Measurements from ENCODE around the gene STIM1.

Gene STIM1

DNA sequence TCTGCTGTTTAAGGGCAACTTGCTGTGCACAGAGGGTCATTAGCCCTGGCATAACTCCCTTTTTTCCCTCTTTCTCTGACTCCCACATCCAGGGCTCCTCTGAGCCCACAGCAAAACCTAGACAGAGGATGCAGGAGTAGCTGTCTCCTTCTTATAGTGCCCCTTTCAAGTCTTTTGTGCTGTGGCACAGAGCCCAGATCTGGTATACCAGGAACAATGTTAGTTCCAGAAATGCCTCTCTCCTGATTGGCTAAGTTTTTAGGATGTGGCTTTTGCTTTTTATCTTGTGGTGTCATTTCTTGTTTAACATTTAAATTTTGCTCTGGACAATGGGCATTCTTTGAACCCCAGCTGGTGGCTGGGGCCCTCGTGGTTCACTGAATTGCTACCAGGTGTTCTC is 213.5 kb downstream of the STIM1 start:
- no peak for DNase-seq (ENCODE audit: low read depth in 2 of 2)

DNA sequence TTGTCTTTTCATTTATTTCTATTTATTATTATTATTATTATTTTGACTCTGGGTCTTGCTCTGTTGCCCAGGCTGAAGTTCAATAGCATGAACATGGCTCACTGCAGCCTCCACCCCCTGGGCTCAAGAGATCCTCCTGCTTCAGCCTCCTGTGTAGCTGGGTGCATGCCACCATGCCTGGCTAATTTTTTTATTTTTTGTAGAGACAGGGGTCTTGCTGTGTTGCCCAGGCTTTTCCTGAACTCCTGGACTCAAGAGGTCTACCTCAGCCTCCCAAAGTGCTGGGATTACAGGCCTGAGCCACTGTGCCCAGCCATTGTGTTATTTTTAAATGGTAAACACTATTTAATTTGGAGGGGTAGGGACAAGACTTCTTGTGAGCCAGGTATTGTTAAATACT is 215.9 kb downstream of the STIM1 start:
- DNase-seq (ENCODE audit: low read depth in 2 of 2): no peak

DNA sequence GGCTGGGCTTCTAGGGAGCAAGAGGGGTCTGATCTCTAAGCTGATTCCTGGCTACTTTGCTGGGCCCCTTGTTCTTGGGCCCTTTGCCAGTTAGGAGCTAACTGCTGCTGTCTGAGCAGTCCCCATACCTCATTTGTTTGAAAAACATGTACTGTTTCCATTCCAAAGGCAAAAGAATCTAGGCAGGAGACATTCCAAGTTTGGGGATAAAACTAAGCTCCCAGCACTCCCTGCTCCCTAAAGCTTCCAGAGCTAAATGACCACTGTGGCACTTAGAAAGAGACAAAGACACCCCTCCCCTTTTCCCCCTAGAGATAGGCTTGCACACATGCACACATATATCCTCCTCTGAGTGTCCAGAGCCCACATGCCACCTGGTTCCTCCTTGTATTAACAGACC is 216.4 kb downstream of the STIM1 start:
- DNase-seq (ENCODE audit: low read depth in 2 of 2): no peak

- peak; percentile 11 to 31 for DNase-seq (ENCODE audit: low read depth in 2 of 2)
Measured at GRCh38 chr11:4072668-4073285, 217.3 kb downstream of the STIM1 start.

DNA sequence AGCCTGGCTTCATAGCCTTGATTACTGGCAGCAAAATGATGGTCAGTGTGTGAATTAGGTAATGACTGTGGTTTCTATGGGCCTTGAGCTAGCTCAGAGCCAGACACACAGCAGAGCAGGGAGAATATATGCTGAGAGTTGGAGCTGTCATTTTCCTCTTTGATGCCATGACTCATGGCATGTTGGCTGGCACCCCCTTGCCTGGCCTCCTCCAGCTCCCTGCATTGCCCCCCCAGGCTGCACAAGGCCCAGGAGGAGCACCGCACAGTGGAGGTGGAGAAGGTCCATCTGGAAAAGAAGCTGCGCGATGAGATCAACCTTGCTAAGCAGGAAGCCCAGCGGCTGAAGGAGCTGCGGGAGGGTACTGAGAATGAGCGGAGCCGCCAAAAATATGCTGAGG is 218.8 kb downstream of the STIM1 start:
- no peak for DNase-seq (ENCODE audit: low read depth in 2 of 2)

GRCh38 chr11:4076774-4077173 is 221.3 kb downstream of the STIM1 start:
- no peak for DNase-seq (ENCODE audit: low read depth in 2 of 2)

- no peak for DNase-seq (ENCODE audit: low read depth in 2 of 2)
Measured at GRCh38 chr11:4083198-4083597, 227.7 kb downstream of the STIM1 start.

- no peak for DNase-seq (ENCODE audit: low read depth in 2 of 2)
Measured at GRCh38 chr11:4084406-4085125, 229.1 kb downstream of the STIM1 start.

DNA sequence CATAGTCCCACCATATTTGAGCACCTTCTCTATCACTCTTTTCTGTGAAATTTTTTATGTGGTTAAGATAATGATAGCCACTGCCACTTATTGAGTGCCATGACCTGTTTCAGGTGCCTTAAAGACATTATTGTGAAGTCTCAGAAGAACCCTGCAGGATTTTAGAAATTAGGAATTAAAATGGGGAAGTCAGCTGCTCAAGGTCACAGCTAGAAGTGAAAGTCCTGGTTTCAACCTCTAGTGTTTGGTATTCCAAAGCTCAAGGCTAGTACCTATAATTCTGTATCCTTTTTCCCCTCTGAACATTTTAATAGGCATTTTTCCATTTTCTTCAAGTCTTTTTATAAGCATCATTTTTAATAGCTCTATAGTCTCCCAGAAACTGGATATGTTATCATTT is 230.1 kb downstream of the STIM1 start:
- DNase-seq (ENCODE audit: low read depth in 2 of 2): no peak

GRCh38 chr11:4086575-4087353 is 231.3 kb downstream of the STIM1 start:
- no peak for DNase-seq (ENCODE audit: low read depth in 2 of 2)

DNA sequence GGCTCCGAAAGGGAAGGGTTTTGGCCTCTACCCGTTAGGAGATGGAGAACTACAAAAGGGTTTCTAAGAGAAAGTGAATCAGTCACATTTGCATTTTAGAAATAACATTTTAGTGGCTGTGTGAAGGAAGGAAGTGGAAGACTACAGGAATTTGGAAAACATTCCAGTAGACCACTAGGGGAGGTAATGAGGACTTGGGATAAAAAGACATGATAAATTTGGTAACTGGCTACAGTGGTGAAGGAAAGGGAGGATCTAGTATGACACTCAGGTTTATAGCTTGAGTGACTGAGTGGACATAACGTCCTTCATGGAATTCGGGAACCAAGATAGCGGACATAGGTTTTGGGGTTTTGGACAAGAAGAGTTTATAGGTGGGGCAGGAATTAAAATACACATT is 232.1 kb downstream of the STIM1 start:
- DNase-seq (ENCODE audit: low read depth in 2 of 2): no peak

DNA sequence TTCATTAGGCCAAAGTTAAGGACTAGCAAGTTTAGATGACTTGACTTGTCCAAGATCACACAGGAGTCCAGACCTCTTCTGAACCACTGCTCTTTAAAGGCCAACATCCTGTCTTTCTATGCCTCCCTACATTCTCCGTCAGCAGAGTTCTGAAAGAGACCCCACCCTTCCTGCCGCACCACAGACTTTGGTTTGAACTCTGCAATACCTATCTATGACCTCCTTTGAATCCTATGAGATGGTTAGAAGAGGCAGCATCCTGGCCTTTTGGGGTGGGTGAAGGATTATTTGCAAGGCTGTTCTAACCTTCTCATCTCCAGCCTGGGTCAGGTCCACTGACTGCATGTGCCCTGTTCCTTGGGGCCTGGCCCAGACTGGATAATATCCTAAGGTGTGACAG is 234.8 kb downstream of the STIM1 start:
- no peak for DNase-seq (ENCODE audit: low read depth in 2 of 2)

DNA sequence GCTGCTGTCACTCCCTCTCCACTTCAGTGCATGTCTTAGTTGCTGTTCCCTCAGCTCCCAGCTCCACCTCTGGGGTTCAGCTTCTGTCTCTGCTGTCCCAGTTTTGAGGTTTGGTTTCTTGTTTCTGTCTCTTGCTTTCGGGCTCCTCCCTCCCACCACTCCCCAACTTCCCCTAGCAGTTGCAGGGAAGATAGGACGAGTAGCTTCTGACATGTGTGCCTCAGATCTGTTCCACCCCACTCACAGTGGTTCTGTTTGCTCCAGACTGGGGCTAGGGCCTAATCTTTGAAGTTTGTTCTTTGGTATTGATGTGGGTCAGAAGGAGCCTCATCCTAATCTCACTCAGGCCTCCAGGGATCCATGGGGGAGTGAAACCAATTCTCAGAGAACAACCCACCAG is 236.6 kb downstream of the STIM1 start:
- no peak for DNase-seq (ENCODE audit: low read depth in 2 of 2)

DNA sequence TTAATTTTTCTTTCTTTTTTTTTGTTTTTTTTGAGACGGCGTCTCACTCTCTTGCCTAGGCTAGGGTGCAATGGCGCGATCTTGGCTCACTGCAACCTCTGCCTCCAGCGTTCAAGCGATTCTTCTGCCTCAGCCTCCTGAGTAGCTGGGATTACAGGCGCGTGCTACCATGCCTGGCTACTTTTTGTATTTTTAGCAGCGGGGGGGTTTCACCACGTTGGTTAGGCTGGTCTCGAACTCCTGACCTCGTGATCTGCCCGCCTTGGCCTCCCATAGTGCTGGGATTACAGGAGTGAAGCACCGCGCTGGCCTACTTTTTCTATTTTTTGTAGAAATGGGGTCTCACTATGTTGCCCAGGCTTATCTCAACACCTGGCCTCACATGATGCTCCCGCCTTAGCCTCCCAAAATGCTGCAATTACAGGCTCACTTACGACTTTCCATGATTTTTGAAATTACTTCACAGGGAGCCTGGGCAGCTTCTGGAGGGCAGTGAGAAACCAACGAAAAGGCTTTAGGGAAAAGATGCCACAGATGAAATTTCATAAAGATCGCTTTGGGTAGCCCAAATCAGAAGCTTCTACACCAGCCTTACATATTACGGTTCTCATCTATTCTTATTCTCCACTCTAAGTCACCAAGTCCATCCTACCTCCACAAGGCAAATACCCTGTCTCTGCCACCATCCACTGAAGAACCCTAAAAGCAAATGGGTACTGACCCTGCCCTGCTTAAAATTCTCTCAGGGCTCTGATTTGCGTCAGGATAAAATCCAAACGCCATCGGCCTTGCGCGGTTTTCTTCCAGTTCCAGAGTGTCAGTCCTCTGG is 238.3 kb downstream of the STIM1 start:
- no peak for DNase-seq (ENCODE audit: low read depth in 2 of 2)

DNA sequence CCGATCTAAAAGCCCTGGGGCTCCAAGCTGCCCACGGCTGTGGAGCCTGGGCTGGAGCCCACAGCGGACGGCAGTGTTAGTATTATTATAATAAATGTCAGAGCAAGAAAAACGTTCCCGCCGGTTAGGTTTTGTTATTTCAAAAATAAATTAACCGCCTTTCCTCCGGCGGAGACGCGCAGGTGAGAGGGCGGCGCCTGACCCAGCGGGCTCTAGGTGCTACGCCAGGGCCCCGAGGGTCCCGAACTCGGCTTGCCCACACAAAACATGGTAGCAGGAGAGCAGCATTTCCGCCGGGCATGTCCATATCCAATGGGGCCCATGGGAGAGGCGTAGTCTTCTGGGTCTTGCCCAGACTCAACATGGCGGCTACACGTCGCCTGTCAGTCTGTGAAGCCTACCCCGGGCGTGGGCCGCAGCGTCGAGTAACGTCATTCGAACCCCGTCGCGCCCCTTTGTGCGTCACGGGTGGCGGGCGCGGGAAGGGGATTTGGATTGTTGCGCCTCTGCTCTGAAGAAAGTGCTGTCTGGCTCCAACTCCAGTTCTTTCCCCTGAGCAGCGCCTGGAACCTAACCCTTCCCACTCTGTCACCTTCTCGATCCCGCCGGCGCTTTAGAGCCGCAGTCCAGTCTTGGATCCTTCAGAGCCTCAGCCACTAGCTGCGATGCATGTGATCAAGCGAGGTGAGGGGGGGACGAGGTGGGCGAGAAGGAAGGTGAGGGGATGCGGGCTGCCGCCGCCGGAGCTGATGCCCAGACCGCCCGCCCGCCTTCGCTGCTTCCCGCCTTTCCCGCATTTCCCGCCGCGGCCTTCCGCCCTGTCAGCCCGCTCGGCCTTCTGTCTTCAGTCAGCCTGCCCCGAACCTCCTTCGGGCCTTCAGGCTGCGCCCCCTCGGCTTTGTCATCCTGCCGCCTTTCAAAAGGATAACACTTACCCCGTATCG is 239.2 kb downstream of the STIM1 start, which contains the start of gene RRM1:
RRM1 (plus strand) TSS at position 452 of the 944 bp plus-strand sequence; CDS start at position 666, 214 bp downstream.
- peak; percentile 86 to 91 for DNase-seq (ENCODE audit: low read depth in 2 of 2)

DNA sequence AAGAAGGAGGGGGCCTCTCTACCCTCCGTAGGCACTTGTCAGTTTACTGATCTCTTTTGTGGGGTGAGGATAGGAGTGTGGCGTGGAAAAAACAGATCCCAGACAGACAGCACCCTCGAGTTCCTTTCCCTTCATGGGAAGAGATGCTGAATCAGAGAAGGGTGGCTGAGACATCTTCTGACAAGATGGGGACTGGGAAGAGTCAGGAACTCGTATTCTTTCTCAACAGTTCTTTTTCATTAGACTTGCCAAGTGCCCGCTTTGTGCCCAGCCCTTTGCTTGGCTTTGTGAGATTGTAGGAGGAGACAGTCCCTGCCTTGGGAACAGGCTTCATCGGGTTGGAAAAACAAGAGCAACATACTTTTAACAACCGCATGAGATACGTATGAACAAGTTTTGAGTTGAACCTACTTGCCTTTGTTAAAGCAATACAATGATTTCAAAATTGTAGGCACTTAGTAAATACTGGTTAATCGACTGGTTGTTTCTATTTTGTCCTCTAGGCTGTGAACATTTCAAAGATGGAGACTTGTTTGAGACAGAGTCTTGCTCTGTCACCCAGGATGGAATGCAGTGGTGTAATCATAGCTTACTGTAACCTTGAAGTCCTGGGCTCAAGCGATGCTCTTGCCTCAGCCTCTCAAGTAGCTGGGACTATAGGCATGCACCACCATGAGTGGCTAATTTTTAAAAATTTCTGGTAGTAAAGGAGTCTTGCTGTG is 240.2 kb downstream of the STIM1 start:
- no peak for DNase-seq (ENCODE audit: low read depth in 2 of 2)

DNA sequence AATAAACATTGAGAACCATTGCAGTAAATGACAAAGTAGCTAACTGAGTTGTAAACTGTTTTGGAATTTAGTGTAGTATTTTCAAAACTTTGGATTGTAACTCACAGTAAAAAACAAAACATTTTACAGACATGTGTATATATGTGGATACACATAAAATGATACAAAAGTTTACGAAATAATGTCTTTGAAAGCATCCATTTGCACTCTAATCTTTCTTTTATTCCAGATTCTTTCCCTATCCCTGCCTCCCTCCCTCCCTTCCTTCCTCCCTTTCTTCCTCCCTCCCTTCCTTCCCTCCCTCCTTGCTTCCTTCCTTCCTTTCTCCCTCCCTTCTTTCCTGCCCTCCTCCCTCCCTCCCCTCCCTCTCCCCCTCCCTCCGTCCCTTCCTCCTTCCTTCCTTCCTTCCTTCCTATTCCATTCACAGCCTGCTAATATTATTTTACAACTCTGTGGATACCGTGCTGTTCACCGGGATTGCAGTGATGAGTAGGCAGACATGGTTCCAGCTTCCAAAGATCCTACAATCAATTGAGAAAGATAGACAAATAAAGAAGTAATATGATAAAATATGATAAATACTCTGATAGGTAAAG is 242.7 kb downstream of the STIM1 start:
- no peak for DNase-seq (ENCODE audit: low read depth in 2 of 2)

DNA sequence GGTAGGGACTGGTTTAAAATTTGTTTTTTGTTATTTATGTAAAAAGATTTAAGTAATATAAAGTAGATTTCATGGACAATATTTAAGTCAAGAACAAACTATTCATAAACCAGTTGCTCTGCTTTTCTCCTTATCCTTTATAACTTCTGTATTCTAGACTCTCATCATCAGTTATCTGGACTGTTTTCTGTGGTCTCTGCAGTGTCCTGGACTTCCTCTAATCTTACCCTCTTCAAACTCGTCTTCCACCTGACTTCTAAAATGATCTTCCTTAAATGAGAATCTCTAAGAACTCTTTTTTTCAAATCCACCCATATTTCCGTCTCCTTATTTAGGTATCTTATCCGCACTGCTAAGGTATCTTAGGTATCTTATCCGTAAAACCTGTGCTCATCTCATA is 247.2 kb downstream of the STIM1 start:
- DNase-seq (ENCODE audit: low read depth in 2 of 2): no peak

DNA sequence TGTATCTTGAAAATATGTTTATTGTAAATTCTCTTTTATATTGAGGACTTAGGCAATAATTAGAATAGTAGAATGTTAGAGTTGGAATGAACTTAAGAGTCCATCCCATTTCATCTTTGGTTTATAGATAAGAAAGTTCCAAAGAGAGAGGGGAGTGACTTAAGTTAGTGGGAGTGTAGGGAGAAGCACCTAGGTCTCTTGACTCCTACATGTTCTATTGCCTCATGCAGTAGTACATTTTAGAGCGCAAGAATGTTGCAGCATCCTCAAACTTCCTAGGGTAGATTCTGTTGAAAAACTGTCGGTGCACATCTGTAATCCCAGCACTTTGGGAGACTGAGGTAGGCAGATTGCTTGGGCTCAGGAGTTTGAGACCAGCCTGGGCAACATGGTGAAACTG is 247.8 kb downstream of the STIM1 start:
- DNase-seq (ENCODE audit: low read depth in 2 of 2): no peak

DNA sequence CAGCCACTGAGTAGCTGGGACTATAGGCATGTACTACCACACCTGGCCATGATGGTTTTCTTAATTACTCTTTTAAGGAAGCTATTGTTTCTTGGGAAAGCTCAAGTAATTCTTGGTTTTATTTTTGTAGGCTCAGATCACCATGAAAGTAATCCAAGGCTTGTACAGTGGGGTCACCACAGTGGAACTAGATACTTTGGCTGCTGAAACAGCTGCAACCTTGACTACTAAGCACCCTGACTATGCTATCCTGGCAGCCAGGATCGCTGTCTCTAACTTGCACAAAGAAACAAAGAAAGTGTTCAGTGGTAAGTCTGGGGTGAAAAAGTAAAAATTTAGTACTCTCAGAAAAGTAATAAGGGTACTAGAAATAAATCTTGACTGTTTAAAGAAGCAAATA is 250.5 kb downstream of the STIM1 start:
- DNase-seq (ENCODE audit: low read depth in 2 of 2): no peak
